Stomach smooth muscle (tissue), 2 donors: ENCODE data around the gene PDLIM1.

Source experiments
- H3K27ac ChIP-seq: one replicate; pipeline ENCODE4 v1.7.0; 2013; ENCODE audit warnings: mild to moderate bottlenecking, low read length, inconsistent platforms
- H3K27me3 ChIP-seq, 2 donors: one replicate each; pipeline ENCODE4 v1.7.0; 2013; ENCODE audit warnings: low read length in 2 of 2; ENCODE audit not compliant: insufficient read depth in 2 of 2, control insufficient read depth in 1 of 2
- H3K36me3 ChIP-seq, 2 donors: one replicate each; pipeline ENCODE4 v1.7.0; 2013; ENCODE audit warnings: low read length in 2 of 2; ENCODE audit not compliant: control insufficient read depth in 2 of 2, insufficient read depth in 2 of 2
- H3K4me1 ChIP-seq: one replicate; pipeline ENCODE4 v1.7.0; 2013; ENCODE audit warnings: low read length; ENCODE audit not compliant: control insufficient read depth, insufficient read depth
- H3K4me3 ChIP-seq, 2 donors: one replicate each; pipeline ENCODE4 v1.7.0; 2013; ENCODE audit warnings: low read length in 2 of 2
- H3K9ac ChIP-seq, 2 donors: one replicate each; pipeline ENCODE4 v1.7.0; 2013; ENCODE audit warnings: low read length in 2 of 2, mild to moderate bottlenecking in 1 of 2
- H3K9me3 ChIP-seq, 2 donors: one replicate each; pipeline ENCODE4 v1.7.0; 2013; ENCODE audit warnings: low read length in 2 of 2; ENCODE audit not compliant: control insufficient read depth in 2 of 2
- donor health status: healthy.
- donor health status: Pancreatic carcinoma.

PDLIM1 gene, protein sequence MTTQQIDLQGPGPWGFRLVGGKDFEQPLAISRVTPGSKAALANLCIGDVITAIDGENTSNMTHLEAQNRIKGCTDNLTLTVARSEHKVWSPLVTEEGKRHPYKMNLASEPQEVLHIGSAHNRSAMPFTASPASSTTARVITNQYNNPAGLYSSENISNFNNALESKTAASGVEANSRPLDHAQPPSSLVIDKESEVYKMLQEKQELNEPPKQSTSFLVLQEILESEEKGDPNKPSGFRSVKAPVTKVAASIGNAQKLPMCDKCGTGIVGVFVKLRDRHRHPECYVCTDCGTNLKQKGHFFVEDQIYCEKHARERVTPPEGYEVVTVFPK

DNA sequence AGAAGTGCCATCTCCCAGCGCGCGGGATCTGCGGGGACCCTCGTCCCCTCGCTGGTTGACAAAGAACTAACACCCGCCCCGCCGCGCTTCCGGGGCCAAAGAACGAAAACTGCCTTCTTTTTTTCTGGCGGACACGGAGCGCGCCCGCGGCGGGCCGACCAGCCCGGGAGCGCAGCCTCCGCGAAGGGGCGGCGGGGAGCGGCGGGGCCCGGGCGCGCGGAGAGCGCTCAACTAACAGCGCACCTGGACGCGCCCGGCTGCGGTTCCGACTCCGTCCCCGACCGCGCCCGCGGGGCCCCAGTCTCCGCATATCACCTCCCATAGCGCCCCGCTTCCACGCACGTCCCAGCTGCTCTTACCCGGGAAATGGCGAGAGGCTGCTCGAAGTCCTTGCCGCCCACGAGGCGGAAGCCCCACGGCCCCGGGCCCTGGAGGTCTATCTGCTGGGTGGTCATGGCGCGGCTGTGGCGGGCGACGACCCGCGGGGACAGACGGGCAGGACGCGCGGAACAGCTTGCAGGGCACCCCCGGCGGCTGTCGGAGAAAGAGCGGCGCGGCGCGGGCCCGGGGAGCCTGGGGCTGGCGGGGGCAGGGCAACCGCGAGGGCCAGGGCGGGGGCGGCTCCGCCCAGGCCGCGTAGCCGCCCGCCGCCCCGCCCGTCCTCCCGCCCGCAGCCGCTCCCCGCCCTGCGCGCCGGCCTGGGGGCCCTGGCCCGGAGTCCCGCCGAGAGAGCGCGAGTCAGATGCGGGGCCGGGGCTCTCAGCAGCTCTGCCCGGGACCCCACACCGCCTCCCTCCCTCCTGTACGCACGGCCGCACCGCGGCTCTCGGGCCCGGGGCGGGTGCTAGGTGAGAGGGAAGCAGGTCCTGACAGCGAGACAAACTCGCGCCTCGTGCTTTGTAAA is at the start of gene PDLIM1:
Gene PDLIM1 (minus strand): TSS at position 543 of the 904 bp plus-strand sequence. CDS start 88 bp downstream, at position 455.
- H3K27ac ChIP-seq = no peak within 1 kb of the TSS
- peaks cover 16 to 41% of the 10 kb centered on the region in 2 donors for H3K27me3 ChIP-seq
- peak within 1 kb of the TSS; percentile 41 to 60 for H3K9ac ChIP-seq
- no peaks in the 10 kb centered on the region for H3K9me3 ChIP-seq
- no peaks in the 10 kb centered on the region for H3K36me3 ChIP-seq
- H3K4me3 ChIP-seq = peak within 1 kb of the TSS; percentile 62 to 81
- peaks cover 13% of the 10 kb centered on the region for H3K4me1 ChIP-seq

DNA sequence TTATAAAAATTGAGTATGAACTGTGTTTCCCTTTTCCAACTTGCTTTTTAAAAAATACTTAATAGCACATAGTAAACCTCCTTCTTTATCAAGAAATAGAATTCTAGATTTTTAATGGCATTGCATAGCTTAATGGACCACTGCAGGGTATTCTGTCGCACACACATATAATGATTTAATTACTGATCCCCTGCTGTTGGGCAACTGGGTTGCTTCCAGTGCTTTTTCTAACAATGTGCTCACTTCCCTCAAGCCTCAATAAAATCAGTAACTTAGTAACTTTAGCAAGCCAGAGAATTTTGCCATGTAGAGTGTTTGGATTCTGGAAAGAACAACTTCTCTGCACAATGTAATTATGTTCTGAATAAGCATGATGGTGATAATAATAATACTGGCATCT is 49.1 kb upstream of the PDLIM1 start:
- H3K9me3 ChIP-seq = no peaks in the 10 kb centered on the region
- H3K4me3 ChIP-seq = no peak overlapping the region
- H3K4me1 ChIP-seq = peaks cover 18% of the 10 kb centered on the region
- no peak overlapping the region for H3K9ac ChIP-seq
- H3K27me3 ChIP-seq = no peaks in the 10 kb centered on the region
- H3K27ac ChIP-seq = no peak overlapping the region
- peaks cover 55 to 64% of the 10 kb centered on the region in 2 donors for H3K36me3 ChIP-seq

DNA sequence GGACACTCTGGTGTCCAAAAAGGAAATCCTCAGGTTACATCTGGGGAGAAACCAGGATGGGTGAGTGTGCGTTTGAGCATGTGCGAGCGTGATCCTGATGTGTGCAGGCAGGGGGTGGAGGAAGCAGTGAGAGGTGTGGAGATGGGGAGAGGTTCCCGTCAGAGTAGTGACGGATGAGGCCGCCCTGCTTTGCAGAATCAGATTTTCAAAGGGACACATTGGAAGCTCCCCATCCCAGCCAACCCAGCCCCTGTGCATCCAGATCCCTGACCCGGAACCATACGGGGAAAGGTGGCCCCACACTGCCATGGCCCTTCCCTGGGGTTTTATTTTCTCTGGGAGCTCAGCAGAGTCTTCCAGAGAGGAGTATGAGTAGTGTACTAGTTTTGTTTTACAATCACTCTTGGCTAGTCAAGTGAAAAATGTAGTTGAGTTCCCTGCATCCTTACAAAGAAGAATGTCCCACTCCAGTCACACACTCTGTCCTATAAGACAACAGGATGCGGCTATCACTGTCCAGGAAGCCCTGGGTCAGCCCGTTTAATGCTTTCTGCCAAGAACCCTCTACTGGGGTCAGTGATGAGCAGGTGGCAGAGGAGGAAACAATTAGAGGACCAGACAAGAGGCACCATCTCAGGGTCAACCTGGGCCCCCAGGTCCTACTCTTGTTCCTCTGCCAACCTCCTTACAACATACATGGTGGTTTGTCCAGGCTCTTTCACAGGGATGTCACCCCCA is 46.8 kb upstream of the PDLIM1 start:
- Histone ChIP-seq H3K27me3 (no peaks in the 10 kb centered on the region), H3K9me3 (no peaks in the 10 kb centered on the region), H3K9ac (no peak overlapping the region), H3K4me3 (no peak overlapping the region), H3K4me1 (peaks cover 28% of the 10 kb centered on the region), H3K36me3 (peaks cover 62 to 67% of the 10 kb centered on the region in 2 donors), H3K27ac (peak overlapping the region; percentile 86)

DNA sequence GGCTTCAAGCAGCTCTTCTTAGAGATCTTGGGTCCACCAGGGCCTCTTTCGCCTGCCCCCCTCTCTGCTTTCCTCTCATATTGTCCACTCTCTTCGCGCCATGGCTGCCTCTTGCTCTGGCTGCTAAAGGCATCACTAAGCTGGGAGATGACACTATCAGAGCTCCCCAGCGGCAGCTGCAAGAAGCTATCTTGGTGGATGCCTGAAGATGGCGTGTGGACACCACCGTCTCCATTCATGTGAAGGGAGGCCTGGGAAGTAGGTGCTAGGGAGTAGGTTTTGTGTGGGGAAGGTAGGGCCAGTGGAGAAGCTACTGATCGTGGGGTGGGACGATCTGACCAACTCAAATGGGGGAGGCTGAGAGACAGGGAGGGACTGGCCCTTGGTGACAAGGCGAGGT is 45.9 kb upstream of the PDLIM1 start:
- Histone ChIP-seq H3K36me3 (peaks cover 65 to 66% of the 10 kb centered on the region in 2 donors), H3K4me3 (no peak overlapping the region), H3K27ac (peak overlapping the region; percentile 86), H3K9ac (no peak overlapping the region), H3K27me3 (no peaks in the 10 kb centered on the region), H3K4me1 (peaks cover 34% of the 10 kb centered on the region), H3K9me3 (no peaks in the 10 kb centered on the region)

DNA sequence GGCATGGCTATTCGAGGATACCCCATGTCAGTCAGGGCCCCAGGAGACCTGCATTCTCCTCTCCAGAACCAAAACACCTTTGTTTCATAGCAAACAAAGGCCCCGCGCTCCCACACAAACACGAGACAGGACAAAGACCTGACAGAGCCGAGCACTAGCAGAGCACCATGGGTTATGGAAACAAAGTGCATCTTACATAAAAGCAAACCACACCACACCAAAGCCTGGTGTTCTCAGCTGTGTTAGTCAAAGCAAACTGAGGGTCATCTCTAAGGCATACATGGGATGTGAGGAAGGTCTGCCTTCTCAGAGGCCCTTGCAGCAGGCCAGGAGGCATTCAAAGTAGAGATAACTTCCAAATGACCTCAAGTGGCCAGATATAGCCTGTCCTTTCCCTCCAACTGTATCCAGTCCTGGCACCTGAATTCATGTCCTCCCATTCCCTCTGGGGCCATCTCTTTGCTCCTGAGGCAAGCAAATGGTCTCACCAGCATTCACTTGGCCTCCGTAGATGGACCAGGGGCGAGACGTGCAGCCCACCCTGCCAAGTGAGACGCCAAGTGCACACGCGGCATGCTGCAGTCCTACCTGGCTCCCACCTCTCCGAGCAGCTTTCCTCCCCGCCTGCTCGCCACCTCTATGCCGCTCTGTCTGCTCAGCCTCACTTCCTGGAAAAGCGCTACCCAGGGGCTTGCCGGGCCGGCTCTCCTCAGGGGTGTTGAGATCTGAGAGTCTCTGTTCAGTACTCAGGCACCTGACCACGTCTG is 45.3 kb upstream of the PDLIM1 start:
- Histone ChIP-seq H3K4me1 (peaks cover 36% of the 10 kb centered on the region), H3K9ac (no peak overlapping the region), H3K27ac (peak overlapping the region; percentile 86), H3K36me3 (peaks cover 65 to 69% of the 10 kb centered on the region in 2 donors), H3K4me3 (no peak overlapping the region), H3K27me3 (no peaks in the 10 kb centered on the region), H3K9me3 (no peaks in the 10 kb centered on the region)

DNA sequence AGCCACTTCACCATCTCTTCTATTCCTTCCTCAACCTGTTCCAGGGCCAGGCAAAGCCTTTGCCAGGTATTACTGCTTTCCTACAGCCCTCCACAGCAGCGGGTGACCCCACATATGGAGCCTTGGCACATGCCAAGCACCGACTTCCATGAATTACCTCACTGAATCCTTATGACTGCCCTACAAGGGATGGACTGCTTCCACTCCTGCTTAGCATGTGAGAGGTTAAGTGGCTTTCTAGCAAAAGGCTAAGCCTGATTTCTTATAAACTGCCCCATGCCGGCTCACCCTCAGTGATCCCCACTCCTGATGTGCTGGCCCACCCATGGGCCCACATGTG is 44.0 kb upstream of the PDLIM1 start:
- peaks cover 65 to 70% of the 10 kb centered on the region in 2 donors for H3K36me3 ChIP-seq
- H3K4me1 ChIP-seq = peaks cover 36% of the 10 kb centered on the region
- peak overlapping the region in 1 of 2 donors; percentile 25 for H3K9ac ChIP-seq
- H3K27me3 ChIP-seq = no peaks in the 10 kb centered on the region
- H3K9me3 ChIP-seq = no peaks in the 10 kb centered on the region
- peak overlapping the region; percentile 86 for H3K27ac ChIP-seq
- H3K4me3 ChIP-seq = peak overlapping the region in 1 of 2 donors; percentile 29

DNA sequence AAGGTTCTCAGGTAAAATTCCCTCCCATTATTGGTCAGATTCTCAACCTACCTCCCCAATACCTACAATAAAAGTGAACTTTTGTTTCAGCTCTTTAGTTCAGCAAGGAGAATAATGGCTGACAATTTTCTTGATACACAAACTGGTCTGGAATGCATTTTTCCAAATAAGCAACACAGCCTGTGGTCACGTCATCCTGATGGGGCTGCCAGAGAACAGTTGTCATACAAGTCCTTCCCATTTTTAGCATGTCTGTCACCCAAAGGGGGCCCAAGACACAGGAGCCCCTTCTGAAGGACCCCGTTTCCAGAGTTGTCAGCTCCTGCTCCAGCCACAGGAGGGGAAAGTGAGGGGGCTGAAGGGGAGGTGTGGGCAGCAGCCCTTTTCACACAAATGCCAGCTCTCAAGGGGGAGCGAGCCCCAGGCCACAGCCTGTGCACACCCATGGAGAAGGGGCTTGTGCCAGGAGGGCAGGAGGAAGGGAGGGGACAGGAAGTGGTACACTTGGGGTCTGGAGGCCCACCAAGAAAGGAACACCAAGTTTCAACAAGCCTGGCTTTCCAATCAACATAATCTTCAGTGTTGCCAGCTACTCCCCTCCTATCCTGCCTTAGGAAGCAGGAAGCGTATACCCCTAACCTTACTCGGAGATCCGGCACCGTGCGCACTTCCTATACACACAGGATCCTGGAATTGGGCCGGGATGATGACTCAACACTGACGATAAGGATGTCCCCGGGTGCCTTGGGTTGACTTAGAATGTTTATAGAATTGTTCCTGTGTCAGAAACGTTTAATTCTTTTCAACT is 43.4 kb upstream of the PDLIM1 start:
- peaks cover 38% of the 10 kb centered on the region for H3K4me1 ChIP-seq
- no peak overlapping the region for H3K4me3 ChIP-seq
- peaks cover 64 to 71% of the 10 kb centered on the region in 2 donors for H3K36me3 ChIP-seq

DNA sequence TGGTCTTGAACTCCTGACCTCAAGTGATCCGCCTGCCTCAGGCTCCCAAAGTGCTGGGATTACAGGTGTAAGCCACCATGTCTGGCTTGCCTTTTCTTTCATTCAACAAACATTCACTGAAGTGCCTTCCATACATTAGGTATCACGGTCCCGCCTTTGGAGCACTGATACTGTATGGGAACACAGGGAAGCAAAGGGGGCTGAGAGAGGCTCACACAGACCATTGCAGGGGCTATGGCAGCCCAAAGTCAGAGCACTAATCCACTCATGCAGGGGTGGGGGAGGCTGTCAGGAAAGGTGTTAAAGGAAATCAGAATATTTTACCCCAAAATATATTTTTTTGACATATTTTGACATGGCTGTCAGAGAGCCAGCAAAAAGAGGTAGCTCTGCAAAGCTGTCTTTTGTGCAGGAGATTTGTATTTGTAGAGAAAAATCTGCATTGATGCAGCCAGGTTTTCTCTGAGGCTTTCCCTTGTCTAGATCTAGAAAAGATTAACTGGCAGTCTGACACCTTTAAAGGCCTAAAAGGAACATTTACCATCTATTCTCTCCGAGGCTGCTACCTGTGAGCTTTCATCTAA is 42.0 kb upstream of the PDLIM1 start:
- Histone ChIP-seq H3K9me3 (no peaks in the 10 kb centered on the region), H3K4me3 (no peak overlapping the region), H3K36me3 (peaks cover 57 to 64% of the 10 kb centered on the region in 2 donors), H3K27ac (peak overlapping the region; percentile 24), H3K27me3 (no peaks in the 10 kb centered on the region), H3K9ac (no peak overlapping the region), H3K4me1 (peaks cover 50% of the 10 kb centered on the region)

More for the DNA sequence above, 43.4 kb upstream of the PDLIM1 start:
- Histone ChIP-seq H3K9ac (peak overlapping the region in 1 of 2 donors; percentile 13), H3K27ac (peak overlapping the region; percentile 86), H3K9me3 (no peaks in the 10 kb centered on the region), H3K27me3 (no peaks in the 10 kb centered on the region)

DNA sequence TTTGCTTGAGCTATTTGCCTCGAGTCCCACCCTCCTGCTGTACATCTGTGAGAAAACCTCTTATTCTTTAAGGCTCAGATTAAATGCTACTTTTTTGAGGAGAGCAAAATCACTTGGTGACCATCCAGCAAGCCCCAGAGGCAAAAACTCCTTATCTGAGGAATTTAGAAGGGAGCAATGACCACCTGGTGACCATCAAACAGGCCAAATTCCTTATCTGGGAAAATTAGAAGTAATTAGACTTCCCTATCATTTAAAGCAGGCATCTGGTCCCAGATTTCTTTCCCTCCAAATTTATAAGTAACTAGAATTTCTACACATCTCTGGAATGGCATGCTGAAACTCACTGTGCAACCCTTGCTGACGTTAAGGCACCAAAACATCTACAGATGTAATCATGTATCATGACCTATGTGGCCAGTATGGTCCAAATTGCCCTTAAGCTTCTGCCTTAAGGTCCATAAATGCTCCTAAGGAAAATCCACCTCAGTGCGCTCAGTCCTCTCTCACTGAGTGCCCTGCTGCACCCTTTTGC is 40.9 kb upstream of the PDLIM1 start:
- Histone ChIP-seq H3K9ac (no peak overlapping the region), H3K36me3 (peaks cover 53 to 59% of the 10 kb centered on the region in 2 donors), H3K9me3 (no peaks in the 10 kb centered on the region), H3K27ac (no peak overlapping the region), H3K4me3 (no peak overlapping the region), H3K4me1 (peaks cover 51% of the 10 kb centered on the region), H3K27me3 (no peaks in the 10 kb centered on the region)
